ENCODE results near the gene UMODL1.

DNA sequence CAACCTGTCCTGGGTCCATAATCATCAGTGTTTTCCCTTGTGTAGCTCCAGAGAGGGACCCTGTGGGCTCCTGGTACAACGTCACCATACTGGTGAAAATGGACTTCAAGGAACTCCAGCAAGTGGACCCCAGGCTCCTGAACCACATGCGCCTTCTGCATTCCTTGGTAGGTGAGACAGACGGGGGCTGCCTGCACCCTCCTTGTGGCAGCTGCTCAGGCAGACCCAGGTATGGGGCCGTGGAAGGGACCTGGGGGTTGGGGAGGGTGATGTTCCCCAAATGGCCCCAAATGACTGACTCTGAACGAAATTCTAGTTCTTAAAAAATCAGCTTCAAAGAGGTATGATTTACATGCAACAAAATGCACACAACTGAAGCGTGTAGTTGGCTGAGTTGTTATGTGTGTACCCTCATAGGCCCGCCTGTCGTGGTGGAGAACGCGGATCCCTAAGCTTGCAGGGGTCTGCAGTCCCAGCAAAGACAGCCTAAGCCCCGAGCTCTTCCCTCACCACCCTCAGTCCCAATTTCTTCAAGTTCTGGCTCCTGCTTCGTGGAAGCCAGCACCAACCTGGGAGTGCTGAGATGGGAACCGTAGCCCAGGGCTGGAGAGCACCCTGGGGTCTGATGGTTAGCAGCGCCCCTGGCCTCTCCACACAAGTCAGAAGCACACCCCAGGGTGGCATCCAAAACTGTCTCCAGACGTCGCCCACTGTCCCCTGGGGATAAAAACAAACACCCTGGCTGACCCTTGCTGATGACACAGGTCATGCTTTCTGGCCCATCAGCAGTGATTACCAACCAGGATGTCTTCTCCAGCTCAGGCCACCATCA, 14.3 kb downstream of the UMODL1 start:
- no peak for TF ChIP-seq CBFB (IDR thresholded peaks at IDR 0.05; ENCODE audit: low read depth)
- no peak for TF ChIP-seq TBL1XR1 (IDR thresholded peaks at IDR 0.05; ENCODE audit: low read depth, low read length)
- TF ChIP-seq CHD2 (IDR thresholded peaks at IDR 0.05; ENCODE audit: borderline replicate concordance, low read depth, low read length) = no peak
- TF ChIP-seq, protein P1, sequence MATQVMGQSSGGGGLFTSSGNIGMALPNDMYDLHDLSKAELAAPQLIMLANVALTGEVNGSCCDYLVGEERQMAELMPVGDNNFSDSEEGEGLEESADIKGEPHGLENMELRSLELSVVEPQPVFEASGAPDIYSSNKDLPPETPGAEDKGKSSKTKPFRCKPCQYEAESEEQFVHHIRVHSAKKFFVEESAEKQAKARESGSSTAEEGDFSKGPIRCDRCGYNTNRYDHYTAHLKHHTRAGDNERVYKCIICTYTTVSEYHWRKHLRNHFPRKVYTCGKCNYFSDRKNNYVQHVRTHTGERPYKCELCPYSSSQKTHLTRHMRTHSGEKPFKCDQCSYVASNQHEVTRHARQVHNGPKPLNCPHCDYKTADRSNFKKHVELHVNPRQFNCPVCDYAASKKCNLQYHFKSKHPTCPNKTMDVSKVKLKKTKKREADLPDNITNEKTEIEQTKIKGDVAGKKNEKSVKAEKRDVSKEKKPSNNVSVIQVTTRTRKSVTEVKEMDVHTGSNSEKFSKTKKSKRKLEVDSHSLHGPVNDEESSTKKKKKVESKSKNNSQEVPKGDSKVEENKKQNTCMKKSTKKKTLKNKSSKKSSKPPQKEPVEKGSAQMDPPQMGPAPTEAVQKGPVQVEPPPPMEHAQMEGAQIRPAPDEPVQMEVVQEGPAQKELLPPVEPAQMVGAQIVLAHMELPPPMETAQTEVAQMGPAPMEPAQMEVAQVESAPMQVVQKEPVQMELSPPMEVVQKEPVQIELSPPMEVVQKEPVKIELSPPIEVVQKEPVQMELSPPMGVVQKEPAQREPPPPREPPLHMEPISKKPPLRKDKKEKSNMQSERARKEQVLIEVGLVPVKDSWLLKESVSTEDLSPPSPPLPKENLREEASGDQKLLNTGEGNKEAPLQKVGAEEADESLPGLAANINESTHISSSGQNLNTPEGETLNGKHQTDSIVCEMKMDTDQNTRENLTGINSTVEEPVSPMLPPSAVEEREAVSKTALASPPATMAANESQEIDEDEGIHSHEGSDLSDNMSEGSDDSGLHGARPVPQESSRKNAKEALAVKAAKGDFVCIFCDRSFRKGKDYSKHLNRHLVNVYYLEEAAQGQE (IDR thresholded peaks at IDR 0.05; ENCODE audit: low read depth, low read length) = no peak
- no peak for TF ChIP-seq CEBPB (IDR thresholded peaks at IDR 0.05; ENCODE audit: borderline replicate concordance in 1 of 2, low read depth in 2 of 2, low read length in 2 of 2)
- TF ChIP-seq POLR2A (IDR thresholded peaks at IDR 0.05; ENCODE audit: low read depth, low read length) = no peak

Measured in GM12878 (cell line).